NCI-H1436 treated with DMSO at 0.1 percent for 48 hours (cell line): Measurements from ENCODE around the gene TAF5L.
"Not testable (repeated sequence)": the region's sequence is repeated elsewhere in the genome, so short reads cannot be mapped to it uniquely, and the experiment has no call there.

Experiments
- DNase-seq: peaks from one replicate; lab custom pipeline; 2025; lab: John Stamatoyannopoulos, UW

The TAF5L gene

GRCh38 chr1:229642376-229642775 lies 16.5 kb upstream of the TAF5L start:
- DNase-seq: no peak

- DNase-seq: no peak
Observed at GRCh38 chr1:229641306-229641705, 15.4 kb upstream of the TAF5L start.

- no peak for DNase-seq
Observed at GRCh38 chr1:229640455-229640854, 14.5 kb upstream of the TAF5L start.

GRCh38 chr1:229637746-229638145 lies 11.8 kb upstream of the TAF5L start:
- DNase-seq: no peak

GRCh38 chr1:229636042-229636441 lies 10.1 kb upstream of the TAF5L start:
- DNase-seq: no peak

- no peak for DNase-seq
Observed at GRCh38 chr1:229631966-229632365, 6.0 kb upstream of the TAF5L start.

GRCh38 chr1:229631148-229631547 lies 5.2 kb upstream of the TAF5L start:
- no peak for DNase-seq

GRCh38 chr1:229629261-229629660 lies 3.3 kb upstream of the TAF5L start:
- no peak for DNase-seq

- DNase-seq: no peak
Observed at GRCh38 chr1:229627003-229627402, 1.1 kb upstream of the TAF5L start.

GRCh38 chr1:229625071-229625914 lies 629 bp downstream of the TAF5L start:
- DNase-seq: peak; percentile 5

- no peak for DNase-seq
Observed at GRCh38 chr1:229624521-229625070, 1.3 kb downstream of the TAF5L start.

- DNase-seq: no peak
Observed at GRCh38 chr1:229623838-229624237, 2.1 kb downstream of the TAF5L start.

GRCh38 chr1:229623225-229623624 lies 2.7 kb downstream of the TAF5L start:
- DNase-seq: no peak

GRCh38 chr1:229622641-229623120 lies 3.2 kb downstream of the TAF5L start:
- not testable (repeated sequence) for DNase-seq

- DNase-seq: no peak
Observed at GRCh38 chr1:229621663-229622062, 4.3 kb downstream of the TAF5L start.

- DNase-seq: no peak
Observed at GRCh38 chr1:229620876-229621275, 5.0 kb downstream of the TAF5L start.

- no peak for DNase-seq
Observed at GRCh38 chr1:229619614-229620013, 6.3 kb downstream of the TAF5L start.

- no peak for DNase-seq
Observed at GRCh38 chr1:229619002-229619401, 6.9 kb downstream of the TAF5L start.

GRCh38 chr1:229617351-229618100 lies 8.4 kb downstream of the TAF5L start:
- DNase-seq: no peak

- no peak for DNase-seq
Observed at GRCh38 chr1:229614701-229615100, 11.2 kb downstream of the TAF5L start.

GRCh38 chr1:229613938-229614337 lies 12.0 kb downstream of the TAF5L start:
- no peak for DNase-seq

GRCh38 chr1:229608590-229608989 lies 17.3 kb downstream of the TAF5L start:
- DNase-seq: no peak

- no peak for DNase-seq
Observed at GRCh38 chr1:229607370-229607769, 18.6 kb downstream of the TAF5L start.
